Muscle of arm (tissue), 14 donors: ENCODE results near the gene OR8U1. TPM values are rescaled to one million over a fixed set of nuclear protein-coding genes. Genes with fewer than 3 reads are reported as not detected.
"Not testable (repeated sequence)": the region's sequence is repeated elsewhere in the genome, so short reads cannot be mapped to it uniquely, and the experiment has no call there.

Experiments
- DNase-seq: peaks from one replicate; pipeline ENCODE4 v3.0.0-alpha.2; 2013
- long read RNA-seq, 11 donors: transcript quantifications; one replicate each; lab custom pipeline, GENCODE V29; 2026
- polyA plus RNA-seq, 12 donors: library from polyadenylated mRNA; unstranded; fragments of 120-200 nt; gene quantifications; one replicate each; pipeline ENCODE4 v1.2.1, GENCODE V29; 2013; ENCODE audit not compliant: insufficient read length in 12 of 12

OR8U1 gene
- not detected for polyA plus RNA-seq
- long read RNA-seq, donor 1: 0 reads
- long read RNA-seq, donor 2: 0 reads
- long read RNA-seq, donor 3: 0 reads
- long read RNA-seq, donor 4: 0 reads
- long read RNA-seq, donor 5: 0 reads
- long read RNA-seq, donor 6: 0 reads
- long read RNA-seq, donor 7: 0 reads
- long read RNA-seq, donor 8: 0 reads
- long read RNA-seq, donor 9: 0 reads
- long read RNA-seq, donor 10: 0 reads
- long read RNA-seq, donor 11: 0 reads

GRCh38 chr11:56375324-56375723 is at the start of gene OR8U1:
Gene OR8U1, plus strand, starts transcription at chr11:56375624. Its CDS starts 0 bp downstream, at chr11:56375624.
- no peak for DNase-seq

DNA sequence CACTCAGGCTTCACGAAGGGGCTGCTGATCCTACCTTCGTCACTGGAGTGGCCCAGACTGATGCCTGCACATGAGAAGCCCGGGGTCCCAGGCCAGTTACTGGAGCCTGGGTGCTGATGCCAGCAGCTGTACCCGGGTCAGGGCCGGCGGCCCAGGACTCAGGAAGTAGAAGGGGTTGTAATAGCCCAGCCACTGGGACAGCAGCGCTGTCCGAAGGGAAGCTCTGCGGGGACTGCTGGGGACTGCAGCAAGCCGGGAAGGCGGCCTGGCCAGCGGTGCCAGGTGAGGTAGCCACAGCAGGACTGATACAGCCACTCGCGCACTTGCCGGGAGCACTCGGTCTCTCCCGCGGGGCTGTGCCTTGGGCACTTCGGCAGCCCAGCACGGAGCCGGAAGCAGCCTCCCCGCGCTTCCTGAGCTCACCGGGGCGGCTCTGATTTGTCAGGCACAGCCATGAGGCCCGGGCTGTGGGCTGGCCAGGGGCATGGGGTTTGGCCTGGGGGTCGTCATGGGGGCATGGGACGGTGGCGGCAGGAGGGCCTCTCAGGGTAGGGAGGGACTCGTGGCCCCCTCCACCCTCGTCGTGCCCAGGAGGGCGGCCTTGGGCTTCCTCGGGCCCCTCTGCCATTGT is 43.4 kb upstream of the OR8U1 start:
- no peak for DNase-seq

GRCh38 chr11:56333156-56333555 is 42.3 kb upstream of the OR8U1 start:
- no peak for DNase-seq

GRCh38 chr11:56340289-56340688 is 35.1 kb upstream of the OR8U1 start:
- DNase-seq: no peak

DNA sequence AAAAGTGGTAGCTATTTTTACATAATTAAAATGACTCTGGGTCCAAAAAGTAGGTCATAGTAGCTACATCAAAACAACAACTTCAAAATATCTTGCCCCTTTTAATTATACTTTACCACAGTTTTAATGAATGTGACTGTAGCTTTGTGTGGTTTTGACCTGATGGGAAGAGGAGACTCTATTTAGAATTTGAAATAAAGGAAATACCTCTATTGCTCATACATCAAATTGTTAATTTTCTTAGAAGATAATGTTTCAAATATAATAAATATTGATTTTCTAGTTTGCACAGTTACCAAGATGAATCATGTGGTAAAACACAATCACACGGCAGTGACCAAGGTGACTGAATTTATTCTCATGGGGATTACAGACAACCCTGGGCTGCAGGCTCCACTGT is 29.7 kb upstream of the OR8U1 start, which contains the start of gene OR8K1:
Gene OR8K1, plus strand, starts transcription at position 301 of the 400 bp plus-strand sequence. Its CDS starts 0 bp downstream, at position 301.
- DNase-seq: no peak

DNA sequence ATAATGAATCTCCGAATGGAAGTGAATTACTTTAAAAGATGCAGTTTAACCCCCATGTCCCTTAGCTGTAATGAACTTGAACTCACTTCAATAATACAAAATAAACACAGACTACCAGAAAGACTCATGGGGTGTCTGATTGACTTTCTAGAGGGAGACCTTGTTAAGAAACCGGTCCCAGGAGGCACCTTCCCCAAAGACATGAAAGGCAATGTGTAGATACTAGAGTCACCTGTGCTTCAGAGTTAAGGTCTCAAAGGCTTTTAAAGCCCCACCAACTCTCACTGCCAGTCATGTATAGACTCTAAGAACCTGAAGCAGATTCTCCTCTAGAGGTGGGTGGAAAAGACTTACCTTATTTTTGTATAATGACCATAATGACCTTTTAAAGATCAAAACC is 21.4 kb upstream of the OR8U1 start, which contains the start of gene OR8J1:
Gene OR8J1, plus strand, starts transcription at position 301 of the 400 bp plus-strand sequence. CDS start 5,956 bp downstream, outside the sequence.
- no peak for DNase-seq

GRCh38 chr11:56380120-56380519 is 4.7 kb downstream of the OR8U1 start:
- DNase-seq: no peak

- no peak for DNase-seq
These were observed 19.0 kb downstream of the OR8U1 start for GRCh38 chr11:56394381-56394780.

- DNase-seq: no peak
These were observed 20.6 kb downstream of the OR8U1 start for GRCh38 chr11:56396047-56396446.

GRCh38 chr11:56401858-56402461 is 26.5 kb downstream of the OR8U1 start:
- not testable (repeated sequence) for DNase-seq

GRCh38 chr11:56404393-56404792 is 29.0 kb downstream of the OR8U1 start:
- no peak for DNase-seq

GRCh38 chr11:56410801-56411200 is 35.4 kb downstream of the OR8U1 start:
- no peak for DNase-seq

DNA sequence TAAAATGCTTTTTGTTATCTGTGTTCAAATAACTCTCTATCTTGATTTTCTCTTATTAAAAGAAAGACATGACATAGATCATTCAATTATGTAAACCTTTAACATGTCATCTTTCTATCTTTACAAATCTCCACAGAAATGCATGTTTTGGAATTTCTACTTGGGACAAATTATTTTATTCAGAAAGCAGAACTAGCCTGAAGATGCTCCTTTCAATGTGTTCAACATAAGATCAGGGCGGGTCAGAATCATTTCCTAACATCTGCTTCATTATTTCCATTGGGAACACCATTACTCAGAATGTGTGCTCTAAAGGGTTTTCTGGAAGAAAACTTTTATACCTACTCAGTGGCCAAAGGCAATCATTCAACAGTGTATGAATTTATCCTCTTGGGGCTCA is 37.0 kb downstream of the OR8U1 start, which contains the start of gene OR5AL1:
Gene OR5AL1, plus strand, starts transcription at position 301 of the 400 bp plus-strand sequence.
- DNase-seq: no peak

Other genes starting within 250 kb of the OR8U1 start
- gene OR8J3, start 235.4 kb upstream of the OR8U1 start, polyA plus RNA-seq: not detected
- not detected for gene OR8K5, start 215.3 kb upstream of the OR8U1 start, polyA plus RNA-seq
- gene OR5J2, start 199.0 kb upstream of the OR8U1 start, polyA plus RNA-seq: not detected
- not detected for gene OR5T2, start 141.4 kb upstream of the OR8U1 start, polyA plus RNA-seq
- gene OR5T3, start 123.4 kb upstream of the OR8U1 start, polyA plus RNA-seq: not detected
- gene OR5T1, start 101.5 kb upstream of the OR8U1 start, polyA plus RNA-seq: not detected
- not detected for gene OR8H1, start 83.4 kb upstream of the OR8U1 start, polyA plus RNA-seq
- not detected for gene OR8K3, start 60.5 kb upstream of the OR8U1 start, polyA plus RNA-seq
- gene OR8K1, start 29.6 kb upstream of the OR8U1 start, polyA plus RNA-seq: not detected
- not detected for gene OR8J1, start 21.3 kb upstream of the OR8U1 start, polyA plus RNA-seq
- not detected for gene OR5AL1, start 37.1 kb downstream of the OR8U1 start, polyA plus RNA-seq
- not detected for gene OR5M3, start 97.7 kb downstream of the OR8U1 start, polyA plus RNA-seq
- gene OR5M8, start 115.7 kb downstream of the OR8U1 start, polyA plus RNA-seq: not detected
- not detected for gene OR5M11, start 167.6 kb downstream of the OR8U1 start, polyA plus RNA-seq
- not detected for gene OR5M10, start 202.1 kb downstream of the OR8U1 start, polyA plus RNA-seq
- not detected for gene OR5M1, start 239.2 kb downstream of the OR8U1 start, polyA plus RNA-seq